ENCODE results near the gene SPATA9.

SPATA9 gene

GRCh38 chr5:95670568-95670967, 12.2 kb downstream of the SPATA9 start:
- Histone ChIP-seq H3K4me1 (ENCODE audit: control insufficient read depth, low read length) (no peaks in the 10 kb centered on the region), H3K27me3 (ENCODE audit: control insufficient read depth, low read length) (peaks cover 7% of the 10 kb centered on the region; the same call in 1 of the 2 replicates), H3K36me3 (ENCODE audit: control insufficient read depth, low read length) (no peaks in the 10 kb centered on the region), H3F3A (ENCODE audit: control insufficient read depth, insufficient read depth) (no peaks in the 10 kb centered on the region), H3K27ac (ENCODE audit: low read depth, low read length) (no peak overlapping the region), H3K4me2 (ENCODE audit: low read length) (no peak overlapping the region), H3K79me2 (ENCODE audit: control insufficient read depth, low read length) (no peaks in the 10 kb centered on the region), H3K4me3 (ENCODE audit: low read length) (no peak overlapping the region), H4K20me1 (ENCODE audit: control insufficient read depth, insufficient read depth, low read depth, low read length) (no peaks in the 10 kb centered on the region), H3K9me2 (replicated peaks; ENCODE audit: control insufficient read depth, low read length) (no peaks in the 10 kb centered on the region), H3K9me3 (ENCODE audit: control insufficient read depth, insufficient read depth, low read length) (no peaks in the 10 kb centered on the region)
- TF ChIP-seq, protein P1, sequence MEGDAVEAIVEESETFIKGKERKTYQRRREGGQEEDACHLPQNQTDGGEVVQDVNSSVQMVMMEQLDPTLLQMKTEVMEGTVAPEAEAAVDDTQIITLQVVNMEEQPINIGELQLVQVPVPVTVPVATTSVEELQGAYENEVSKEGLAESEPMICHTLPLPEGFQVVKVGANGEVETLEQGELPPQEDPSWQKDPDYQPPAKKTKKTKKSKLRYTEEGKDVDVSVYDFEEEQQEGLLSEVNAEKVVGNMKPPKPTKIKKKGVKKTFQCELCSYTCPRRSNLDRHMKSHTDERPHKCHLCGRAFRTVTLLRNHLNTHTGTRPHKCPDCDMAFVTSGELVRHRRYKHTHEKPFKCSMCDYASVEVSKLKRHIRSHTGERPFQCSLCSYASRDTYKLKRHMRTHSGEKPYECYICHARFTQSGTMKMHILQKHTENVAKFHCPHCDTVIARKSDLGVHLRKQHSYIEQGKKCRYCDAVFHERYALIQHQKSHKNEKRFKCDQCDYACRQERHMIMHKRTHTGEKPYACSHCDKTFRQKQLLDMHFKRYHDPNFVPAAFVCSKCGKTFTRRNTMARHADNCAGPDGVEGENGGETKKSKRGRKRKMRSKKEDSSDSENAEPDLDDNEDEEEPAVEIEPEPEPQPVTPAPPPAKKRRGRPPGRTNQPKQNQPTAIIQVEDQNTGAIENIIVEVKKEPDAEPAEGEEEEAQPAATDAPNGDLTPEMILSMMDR (IDR thresholded peaks at IDR 0.05; ENCODE audit: low read depth, low read length, poor library complexity, severe bottlenecking), result no peak
- no peak for TF ChIP-seq EZH2phosphoT487 (IDR thresholded peaks at IDR 0.05; ENCODE audit: borderline replicate concordance, low read length)

DNA sequence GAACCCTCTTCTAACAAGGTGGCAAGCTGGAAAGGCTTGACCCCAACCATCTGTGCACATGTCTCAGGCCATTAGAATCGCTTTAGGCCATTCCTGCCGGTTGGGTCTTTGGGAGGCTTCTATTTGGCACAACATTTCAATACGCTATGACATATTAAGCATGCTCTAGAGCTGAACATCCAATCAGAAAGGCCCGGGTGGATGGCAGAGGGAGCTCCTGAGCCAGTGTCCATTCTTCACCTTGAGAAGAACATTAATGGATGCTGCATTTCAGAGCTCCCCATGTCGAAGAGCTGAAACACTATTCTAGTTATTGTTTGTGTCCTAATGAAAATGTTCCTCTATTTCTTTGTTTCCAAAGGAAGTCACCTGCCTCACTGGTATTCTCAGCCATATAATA, 12.8 kb downstream of the SPATA9 start:
- Histone ChIP-seq H3K36me3 (ENCODE audit: control insufficient read depth, low read length) (no peaks in the 10 kb centered on the region), H3K9me2 (replicated peaks; ENCODE audit: control insufficient read depth, low read length) (no peaks in the 10 kb centered on the region), H3K27ac (ENCODE audit: low read depth, low read length) (no peak overlapping the region), H3K9me3 (ENCODE audit: control insufficient read depth, insufficient read depth, low read length) (no peaks in the 10 kb centered on the region), H3K27me3 (ENCODE audit: control insufficient read depth, low read length) (peaks cover 4% of the 10 kb centered on the region; the same call in 1 of the 2 replicates), H3K4me2 (ENCODE audit: low read length) (no peak overlapping the region), H3K4me3 (ENCODE audit: low read length) (no peak overlapping the region), H3K4me1 (ENCODE audit: control insufficient read depth, low read length) (no peaks in the 10 kb centered on the region), H3F3A (ENCODE audit: control insufficient read depth, insufficient read depth) (no peaks in the 10 kb centered on the region), H4K20me1 (ENCODE audit: control insufficient read depth, insufficient read depth, low read depth, low read length) (no peaks in the 10 kb centered on the region), H3K79me2 (ENCODE audit: control insufficient read depth, low read length) (no peaks in the 10 kb centered on the region)
- TF ChIP-seq EZH2phosphoT487 (IDR thresholded peaks at IDR 0.05; ENCODE audit: borderline replicate concordance, low read length), result no peak

DNA sequence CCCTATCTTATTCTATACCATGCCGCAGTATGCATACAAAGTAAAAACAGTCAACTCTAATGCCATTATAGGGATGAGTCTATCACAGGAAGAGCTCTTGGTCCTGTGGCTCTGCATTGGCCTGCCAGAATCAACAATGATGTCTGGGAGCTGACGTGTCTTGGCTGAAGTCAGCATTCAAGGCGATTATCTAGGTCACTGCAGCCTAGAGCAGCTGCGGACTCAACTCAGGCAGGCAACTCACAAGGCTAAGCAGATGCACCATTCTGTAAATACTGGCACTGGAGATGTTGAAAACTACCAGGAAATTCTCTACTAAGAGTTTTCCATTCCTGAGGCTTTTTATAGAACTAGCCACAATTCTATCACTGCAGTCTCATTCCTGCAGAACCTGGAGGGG, 13.3 kb downstream of the SPATA9 start:
- Histone ChIP-seq H4K20me1 (ENCODE audit: control insufficient read depth, insufficient read depth, low read depth, low read length) (no peaks in the 10 kb centered on the region), H3K79me2 (ENCODE audit: control insufficient read depth, low read length) (no peaks in the 10 kb centered on the region), H3F3A (ENCODE audit: control insufficient read depth, insufficient read depth) (no peaks in the 10 kb centered on the region), H3K4me3 (ENCODE audit: low read length) (no peak overlapping the region), H3K9me3 (ENCODE audit: control insufficient read depth, insufficient read depth, low read length) (no peaks in the 10 kb centered on the region), H3K9me2 (replicated peaks; ENCODE audit: control insufficient read depth, low read length) (no peaks in the 10 kb centered on the region), H3K4me1 (ENCODE audit: control insufficient read depth, low read length) (no peaks in the 10 kb centered on the region), H3K36me3 (ENCODE audit: control insufficient read depth, low read length) (no peaks in the 10 kb centered on the region), H3K27me3 (ENCODE audit: control insufficient read depth, low read length) (peaks cover 4% of the 10 kb centered on the region; the same call in 1 of the 2 replicates), H3K4me2 (ENCODE audit: low read length) (no peak overlapping the region), H3K27ac (ENCODE audit: low read depth, low read length) (no peak overlapping the region)
- TF ChIP-seq, protein P1 (IDR thresholded peaks at IDR 0.05; ENCODE audit: low read depth, low read length, poor library complexity, severe bottlenecking), result no peak
- no peak for TF ChIP-seq EZH2phosphoT487 (IDR thresholded peaks at IDR 0.05; ENCODE audit: borderline replicate concordance, low read length)

GRCh38 chr5:95668728-95669127, 14.1 kb downstream of the SPATA9 start:
- no peaks in the 10 kb centered on the region for H3K4me1 ChIP-seq (ENCODE audit: control insufficient read depth, low read length)
- no peaks in the 10 kb centered on the region for H3K36me3 ChIP-seq (ENCODE audit: control insufficient read depth, low read length)
- no peaks in the 10 kb centered on the region for H4K20me1 ChIP-seq (ENCODE audit: control insufficient read depth, insufficient read depth, low read depth, low read length)
- H3F3A ChIP-seq (ENCODE audit: control insufficient read depth, insufficient read depth), result no peaks in the 10 kb centered on the region
- no peak overlapping the region for H3K27ac ChIP-seq (ENCODE audit: low read depth, low read length)
- H3K4me3 ChIP-seq (ENCODE audit: low read length), result no peak overlapping the region
- no peaks in the 10 kb centered on the region for H3K9me2 ChIP-seq (replicated peaks; ENCODE audit: control insufficient read depth, low read length)
- H3K27me3 ChIP-seq (ENCODE audit: control insufficient read depth, low read length), result peaks cover 4% of the 10 kb centered on the region; the same call in 1 of the 2 replicates
- H3K4me2 ChIP-seq (ENCODE audit: low read length), result no peak overlapping the region
- no peaks in the 10 kb centered on the region for H3K79me2 ChIP-seq (ENCODE audit: control insufficient read depth, low read length)
- TF ChIP-seq, protein P1 (IDR thresholded peaks at IDR 0.05; ENCODE audit: low read depth, low read length, poor library complexity, severe bottlenecking), result no peak
- TF ChIP-seq EZH2phosphoT487 (IDR thresholded peaks at IDR 0.05; ENCODE audit: borderline replicate concordance, low read length), result no peak
- H3K9me3 ChIP-seq (ENCODE audit: control insufficient read depth, insufficient read depth, low read length), result no peaks in the 10 kb centered on the region
